Spleen (tissue), 11 donors: ENCODE data around the gene SLC39A7. TPM values are rescaled to one million over a fixed set of nuclear protein-coding genes. Genes with fewer than 3 reads are reported as not detected.

Source experiments
- DNase-seq: peaks from one replicate; pipeline ENCODE4 v3.0.0-alpha.2; 2020
- H3K27ac ChIP-seq, 8 donors: fragments of 200-600 bp; sonication (generic) in 7 of 8; 1 replicate in 4 of 8; 2 replicates in 4 of 8; pipeline versions ENCODE4 v1.5.0 to v1.8.0; 2016 to 2021; ENCODE audit warnings: inconsistent platforms in 4 of 8, mild to moderate bottlenecking in 4 of 8, moderate library complexity in 1 of 8
- H3K27me3 ChIP-seq, 7 donors: fragments of 200-600 bp; sonication (generic) in 6 of 7; replicated peaks in 1 of 7; 1 replicate in 4 of 7; 2 replicates in 3 of 7; pipeline versions ENCODE4 v1.5.0 to v1.8.0; 2016 to 2021; ENCODE audit warnings: inconsistent platforms in 3 of 7, mild to moderate bottlenecking in 1 of 7
- H3K36me3 ChIP-seq, 6 donors: fragments of 200-600 bp; sonication (generic) in 5 of 6; 1 replicate in 4 of 6; 2 replicates in 2 of 6; pipeline versions ENCODE4 v1.5.0 to v1.8.0; 2016 to 2021; ENCODE audit warnings: inconsistent platforms in 2 of 6
- H3K4me1 ChIP-seq, 6 donors: fragments of 200-600 bp; sonication (generic) in 5 of 6; 1 replicate in 3 of 6; 2 replicates in 3 of 6; pipeline versions ENCODE4 v1.5.0 to v1.8.0; 2016 to 2021; ENCODE audit warnings: inconsistent platforms in 3 of 6
- H3K4me3 ChIP-seq, 8 donors: fragments of 200-600 bp; sonication (generic) in 7 of 8; 1 replicate in 4 of 8; 2 replicates in 4 of 8; pipeline versions ENCODE4 v1.5.0 to v1.8.0; 2016 to 2021; ENCODE audit warnings: inconsistent platforms in 4 of 8, mild to moderate bottlenecking in 4 of 8, moderate library complexity in 2 of 8
- H3K9me3 ChIP-seq, 8 donors: fragments of 200-600 bp; sonication (generic) in 7 of 8; 1 replicate in 4 of 8; 2 replicates in 4 of 8; pipeline versions ENCODE4 v1.5.0 to v1.8.0; 2016 to 2021; ENCODE audit warnings: inconsistent platforms in 4 of 8
- POLR2A ChIP-seq, 3 donors: fragments of 450-650 bp; IDR thresholded peaks; one replicate each; pipeline ENCODE4 v1.5.1; 2017; ENCODE audit warnings: antibody characterized with exemption in 3 of 3, mild to moderate bottlenecking in 1 of 3
- POLR2AphosphoS5 ChIP-seq, 3 donors: sonication (generic); formaldehyde crosslinking; IDR thresholded peaks; one replicate each; pipeline ENCODE4 v1.5.1; 2017; ENCODE audit warnings: antibody characterized with exemption in 3 of 3
- WGBS, 5 donors: extraction: QIAGEN DNeasy Blood & Tissue Kit in 3 of 5; methylation state at CpG; one replicate each; pipeline versions ENCODE4 v1.1.5 to v1.1.7; 2013 to 2018; 5-methylcytosine and 5-hydroxymethylcytosine counted together
- intact Hi-C: fragments of 100-400 bp; cut with DNase I; formaldehyde crosslinking; loops from one replicate; pipeline ENCODE4 v1.15.0; 2023; ENCODE audit warnings: low total_unique reads
- polyA plus RNA-seq, 3 donors: library from polyadenylated mRNA; stranded (reverse); fragments of 200-250 nt; gene quantifications; one replicate each; pipeline ENCODE4 v1.2.1, GENCODE V29; 2013
- total RNA-seq, 7 donors: library from RNA; depleted of rRNA in 3 of 7; stranded (reverse); fragments of >200 nt in 3 of 7; fragmentation: NEBNext Ultra II Directional in 4 of 7; extraction: Animal tissue kit (Norgen Biotek cat#: 25700) in 4 of 7; gene quantifications; one replicate each; pipeline versions ENCODE4 v1.1.0 to v1.2.1, GENCODE V29; 2016 to 2021
- TF ChIP-seq, protein P1 (sequence below), 11 experiments: fragments of 200-600 bp in 7 of 11; fragments of 450-650 bp in 4 of 11; sonication (generic) in 4 of 11; IDR thresholded peaks in 8 of 11; conservative IDR thresholded peaks in 3 of 11; 1 replicate in 7 of 11; 2 replicates in 4 of 11; pipeline versions ENCODE4 v1.4.0 to v1.8.0; 2016 to 2021; ENCODE audit warnings: antibody characterized with exemption in 11 of 11, inconsistent platforms in 4 of 11, mild to moderate bottlenecking in 1 of 11
- donor health status: healthy with polysubstance abuse.
- donor health status: DM: no; HTN: no; CAD: no; lungs with moderate emphysema.
- donor health status: DM: no; HTN: no; CAD: no.
- donor health status: Bipolar disorder and iron deficiency.
- donor health status: healthy.
- donor health status: DM: no; HTN: no; CAD: no.
- donor health status: DM: yes; HTN: yes; CAD: no.

Gene SLC39A7
- total and polyA plus RNA-seq, 10 donors: 28.8 to 58.7 (median 45.3) TPM

DNA sequence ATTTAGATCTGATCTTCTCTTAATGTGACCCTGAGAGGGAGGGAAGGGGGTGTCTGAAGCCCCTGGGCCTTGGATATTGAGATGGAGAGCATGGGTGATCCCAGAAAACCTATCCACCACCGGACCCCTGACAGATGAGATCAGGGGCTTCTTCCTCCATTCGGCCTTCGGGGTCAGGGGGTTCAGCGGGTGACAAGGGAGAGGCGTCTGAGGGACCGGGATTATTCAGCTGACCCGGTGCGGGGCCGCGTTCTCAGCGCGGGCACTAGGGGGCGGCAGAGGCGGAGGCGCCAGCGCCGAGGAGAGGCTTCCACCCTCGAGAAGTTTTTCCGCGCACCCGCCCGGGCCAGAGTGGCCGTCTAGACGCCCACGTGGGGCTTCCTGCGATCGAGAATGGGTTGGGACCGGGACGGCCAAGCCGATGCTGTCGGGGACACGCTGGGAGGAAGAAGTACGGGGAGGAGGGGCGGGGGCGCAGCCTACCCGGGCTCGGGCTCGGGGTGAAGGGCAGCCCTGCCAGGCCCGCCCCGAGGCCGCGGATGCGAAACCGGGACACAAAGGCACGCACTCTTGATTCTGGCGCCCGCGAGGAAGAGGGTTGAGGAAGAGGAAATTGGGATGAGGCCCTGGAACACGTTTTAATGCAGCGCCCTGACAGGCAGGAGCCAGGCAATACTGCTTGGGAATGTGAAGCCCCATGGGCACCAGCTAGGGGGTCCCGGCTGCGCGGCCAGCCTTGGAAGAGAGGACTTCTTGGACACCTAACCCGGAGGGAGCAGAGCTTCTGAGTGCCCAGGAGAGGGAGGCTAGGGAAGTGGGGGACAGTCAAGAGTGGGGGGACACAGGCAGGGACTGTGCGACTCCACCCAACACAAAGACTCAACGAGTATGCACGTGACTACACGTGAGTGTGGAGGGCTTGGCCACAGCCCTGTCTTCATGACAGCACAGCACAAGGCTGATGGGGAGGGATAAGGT, 39.0 kb upstream of the SLC39A7 start:
- Histone ChIP-seq H3K36me3 (no peaks in the 10 kb centered on the region), H3K4me1 (peaks cover 0 to 22% (median 15%) of the 10 kb centered on the region in 6 donors), H3K4me3 (peak overlapping the region; percentile 24 to 69 (median 45)), H3K9me3 (no peaks in the 10 kb centered on the region), H3K27me3 (no peaks in the 10 kb centered on the region), H3K27ac (peak overlapping the region in 6 of 8 donors; percentile 44 to 72 (median 60))
- WGBS, 5 donors: 6 to 12% (median 11%) methylated on average over 43 to 58 of the region's 58 CpGs
- intact Hi-C loops: loop anchor here (2.0 kb wide), 1 partner anchor 87 kb away; no protein-coding TSS in a partner anchor
- TF ChIP-seq, protein P1, sequence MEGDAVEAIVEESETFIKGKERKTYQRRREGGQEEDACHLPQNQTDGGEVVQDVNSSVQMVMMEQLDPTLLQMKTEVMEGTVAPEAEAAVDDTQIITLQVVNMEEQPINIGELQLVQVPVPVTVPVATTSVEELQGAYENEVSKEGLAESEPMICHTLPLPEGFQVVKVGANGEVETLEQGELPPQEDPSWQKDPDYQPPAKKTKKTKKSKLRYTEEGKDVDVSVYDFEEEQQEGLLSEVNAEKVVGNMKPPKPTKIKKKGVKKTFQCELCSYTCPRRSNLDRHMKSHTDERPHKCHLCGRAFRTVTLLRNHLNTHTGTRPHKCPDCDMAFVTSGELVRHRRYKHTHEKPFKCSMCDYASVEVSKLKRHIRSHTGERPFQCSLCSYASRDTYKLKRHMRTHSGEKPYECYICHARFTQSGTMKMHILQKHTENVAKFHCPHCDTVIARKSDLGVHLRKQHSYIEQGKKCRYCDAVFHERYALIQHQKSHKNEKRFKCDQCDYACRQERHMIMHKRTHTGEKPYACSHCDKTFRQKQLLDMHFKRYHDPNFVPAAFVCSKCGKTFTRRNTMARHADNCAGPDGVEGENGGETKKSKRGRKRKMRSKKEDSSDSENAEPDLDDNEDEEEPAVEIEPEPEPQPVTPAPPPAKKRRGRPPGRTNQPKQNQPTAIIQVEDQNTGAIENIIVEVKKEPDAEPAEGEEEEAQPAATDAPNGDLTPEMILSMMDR (IDR thresholded peaks at IDR 0.05 in 8 of 11, conservative IDR thresholded peaks at IDR 0.05 in 3 of 11): peak; percentile 81 to 98 (median 94)
- TF ChIP-seq POLR2AphosphoS5 (IDR thresholded peaks at IDR 0.05) (peak; percentile 25 to 79 (median 61)), POLR2A (IDR thresholded peaks at IDR 0.05) (no peak)
- peak; percentile 96 for DNase-seq

DNA sequence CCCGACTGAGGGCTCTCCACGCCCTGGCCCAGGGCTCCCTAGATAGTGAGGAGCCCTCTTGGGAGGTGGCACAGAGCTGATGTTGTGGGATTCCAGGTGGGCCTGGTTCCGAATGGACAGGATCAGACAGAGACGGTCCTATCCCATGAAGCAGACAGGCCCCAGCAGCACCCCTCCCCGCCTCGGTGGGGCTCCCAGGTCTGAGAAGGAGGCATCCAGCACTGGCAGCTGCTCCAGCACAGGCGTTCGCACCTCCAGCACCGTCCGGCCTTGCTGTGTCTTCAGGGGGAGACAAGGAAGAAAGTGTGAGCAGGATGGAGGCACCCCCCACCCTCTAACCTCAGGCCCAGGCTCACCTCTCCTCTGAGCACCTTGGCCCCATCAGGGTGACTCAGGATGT, 37.1 kb upstream of the SLC39A7 start:
- Histone ChIP-seq H3K36me3 (no peaks in the 10 kb centered on the region), H3K9me3 (no peaks in the 10 kb centered on the region), H3K4me1 (peaks cover 0 to 22% (median 15%) of the 10 kb centered on the region in 6 donors), H3K27ac (no peak overlapping the region), H3K27me3 (no peaks in the 10 kb centered on the region), H3K4me3 (no peak overlapping the region)
- no peak for DNase-seq
- 81 to 94% (median 86%) methylated on average over 6 to 10 of the region's 10 CpGs for WGBS, 5 donors
- intact Hi-C loops: no loop called here
- TF ChIP-seq, protein P1 (IDR thresholded peaks at IDR 0.05 in 8 of 11, conservative IDR thresholded peaks at IDR 0.05 in 3 of 11): no peak
- no peak for TF ChIP-seq POLR2A (IDR thresholded peaks at IDR 0.05)
- no peak for TF ChIP-seq POLR2AphosphoS5 (IDR thresholded peaks at IDR 0.05)

DNA sequence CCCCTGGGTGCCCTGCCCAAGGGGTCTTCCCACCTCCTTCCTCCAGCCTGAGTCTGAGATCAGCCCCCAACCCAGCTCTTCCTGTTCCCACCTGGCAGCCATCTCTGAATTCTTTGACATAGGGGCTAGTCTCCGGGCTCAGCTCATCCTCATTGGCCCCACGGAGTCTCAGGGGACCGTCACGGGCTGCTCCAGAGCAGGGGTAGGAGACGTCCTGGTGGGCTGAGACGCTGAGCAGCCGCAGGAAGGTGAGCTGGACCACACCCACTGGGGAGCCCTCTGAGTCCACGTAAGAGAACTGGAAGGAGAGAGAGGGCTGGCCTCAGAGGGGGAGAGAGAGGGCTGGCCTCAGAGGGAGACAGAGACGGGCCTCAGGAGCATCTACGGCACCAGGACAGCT, 36.5 kb upstream of the SLC39A7 start:
- Histone ChIP-seq H3K4me1 (peaks cover 0 to 22% (median 15%) of the 10 kb centered on the region in 6 donors), H3K36me3 (no peaks in the 10 kb centered on the region), H3K27me3 (no peaks in the 10 kb centered on the region), H3K27ac (no peak overlapping the region), H3K4me3 (no peak overlapping the region), H3K9me3 (no peaks in the 10 kb centered on the region)
- intact Hi-C loops: no loop called here
- 63 to 74% (median 69%) methylated on average over 10 of the region's 10 CpGs for WGBS, 5 donors
- TF ChIP-seq POLR2A (IDR thresholded peaks at IDR 0.05) (no peak), POLR2AphosphoS5 (IDR thresholded peaks at IDR 0.05) (no peak)
- TF ChIP-seq, protein P1 (IDR thresholded peaks at IDR 0.05 in 8 of 11, conservative IDR thresholded peaks at IDR 0.05 in 3 of 11): no peak
- no peak for DNase-seq
